ENCODE results near the gene LHPP. TPM values are rescaled to one million over a fixed set of nuclear protein-coding genes. Genes with fewer than 3 reads are reported as not detected.

The LHPP gene
- total and polyA plus RNA-seq, 10 of the 15 experiments (the other 5 are each of a cell fraction or from before 2014, with no cell fraction given), result 0.79 to 9.8 (median 6.7) TPM

DNA sequence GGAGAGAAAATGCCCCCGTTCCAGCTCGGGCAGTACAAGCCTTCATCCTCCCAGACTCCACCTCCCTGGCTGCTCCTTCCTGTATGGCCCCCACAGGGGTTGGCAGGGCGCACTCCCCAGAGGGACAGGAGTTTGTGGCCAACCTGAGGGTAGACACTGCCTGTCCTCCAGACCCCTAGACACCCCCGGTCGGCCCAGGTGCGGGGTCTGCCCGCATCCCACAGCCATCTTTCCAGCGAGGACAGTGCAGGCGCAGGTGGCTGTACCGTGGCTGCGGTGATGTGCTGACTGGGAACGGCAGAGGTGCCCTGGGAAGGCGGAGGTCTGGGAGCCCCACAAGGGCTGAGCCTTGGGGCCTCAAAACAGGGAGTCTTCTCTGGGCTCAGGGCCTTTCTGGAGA is 81.5 kb downstream of the LHPP start:
- intact Hi-C loops (cut with micrococcal nuclease; ENCODE audit: unreplicated experiment) (no loop called here), in situ Hi-C loops (cut with MboI) (no loop called here)
- SMC1A ChIA-PET (ENCODE audit: uncharacterized antibody, unreplicated experiment), result interaction anchor here (0.7 to 1.6 kb wide), 2 partner anchors 103 to 202 kb away, joined by 4 read pairs; no protein-coding TSS in a partner anchor
- CTCF ChIA-PET, result interaction anchor here (1.0 kb wide), 1 partner anchor 8 kb away, joined by 3 read pairs; no protein-coding TSS in a partner anchor
- Histone ChIP-seq H3K9me3 (replicated peaks; ENCODE audit: control insufficient read depth, insufficient read depth, low read length) (no peaks in the 10 kb centered on the region), H4K20me1 (ENCODE audit: control insufficient read depth, insufficient read depth) (no peaks in the 10 kb centered on the region), H3K27ac (ENCODE audit: control insufficient read depth, insufficient read depth) (no peak overlapping the region), H3K4me2 (ENCODE audit: control insufficient read depth, insufficient read depth) (no peak overlapping the region), H3K79me2 (ENCODE audit: control insufficient read depth, insufficient read depth, low read length) (no peaks in the 10 kb centered on the region), H3K36me3 (ENCODE audit: control insufficient read depth in 2 of 2, insufficient read depth in 2 of 2, low read length in 1 of 2) (no peaks in the 10 kb centered on the region), H3K4me3 (no peak overlapping the region), H2AFZ (ENCODE audit: control insufficient read depth, low read depth, low read length) (no peak overlapping the region), H3K27me3 (replicated peaks in 1 of 2; ENCODE audit: control insufficient read depth in 2 of 2, insufficient read depth in 2 of 2, low read length in 1 of 2) (no peaks in the 10 kb centered on the region; a peak in 1 of 4 replicates), H3K4me1 (ENCODE audit: control insufficient read depth, insufficient read depth, low read length) (peaks cover 3% of the 10 kb centered on the region; the same call in 1 of the 2 replicates), H3K9ac (ENCODE audit: control insufficient read depth, insufficient read depth, low read length) (no peak overlapping the region)
- FAIRE-seq (no peak), ATAC-seq (no peak), DNase-seq (ENCODE audit: low read depth, low spot score) (no peak)
- POLR2A ChIA-PET, result no interaction called here
- RAD21 ChIA-PET (ENCODE audit: unreplicated experiment), result interaction anchor here (0.7 kb wide), 1 partner anchor 198 kb away, joined by 3 read pairs; no protein-coding TSS in a partner anchor
- no TSS peak for BruUV-seq (replicated peaks)
- TF ChIP-seq ESRRA (IDR thresholded peaks at IDR 0.05; ENCODE audit: low read length), result no peak
- no peak for TF ChIP-seq PKNOX1 (IDR thresholded peaks at IDR 0.05)
- TF ChIP-seq CHD4 (IDR thresholded peaks at IDR 0.05), result no peak
- TF ChIP-seq ETV6 (conservative IDR thresholded peaks at IDR 0.05 in 1 of 2, IDR thresholded peaks at IDR 0.05 in 1 of 2; ENCODE audit: borderline replicate concordance in 1 of 2, low read depth in 1 of 2), result no peak
- no peak for TF ChIP-seq ZNF217 (IDR thresholded peaks at IDR 0.05)
- TF ChIP-seq ATF7 (IDR thresholded peaks at IDR 0.05; ENCODE audit: low read depth), result no peak
- no peak for TF ChIP-seq TAF1 (IDR thresholded peaks at IDR 0.05; ENCODE audit: borderline replicate concordance, low read depth, low read length)
- TF ChIP-seq BRCA1 (IDR thresholded peaks at IDR 0.05; ENCODE audit: low read depth, low read length), result no peak
- TF ChIP-seq SIN3A (IDR thresholded peaks at IDR 0.05; ENCODE audit: low read depth, low read length), result no peak
- TF ChIP-seq RAD51 (IDR thresholded peaks at IDR 0.05), result no peak
- no peak for TF ChIP-seq WRNIP1 (IDR thresholded peaks at IDR 0.05; ENCODE audit: borderline replicate concordance, low read depth, low read length)
- no peak for TF ChIP-seq E2F4 (IDR thresholded peaks at IDR 0.05; ENCODE audit: low read depth, low read length)
- TF ChIP-seq CEBPB (IDR thresholded peaks at IDR 0.05; ENCODE audit: borderline replicate concordance in 1 of 2, low read depth in 2 of 2, low read length in 2 of 2), result no peak
- no peak for TF ChIP-seq IKZF2 (IDR thresholded peaks at IDR 0.05)
- no peak for TF ChIP-seq CHD2 (IDR thresholded peaks at IDR 0.05; ENCODE audit: borderline replicate concordance, low read depth, low read length)
- TF ChIP-seq TBL1XR1 (IDR thresholded peaks at IDR 0.05; ENCODE audit: low read depth, low read length), result no peak
- TF ChIP-seq, protein P1, sequence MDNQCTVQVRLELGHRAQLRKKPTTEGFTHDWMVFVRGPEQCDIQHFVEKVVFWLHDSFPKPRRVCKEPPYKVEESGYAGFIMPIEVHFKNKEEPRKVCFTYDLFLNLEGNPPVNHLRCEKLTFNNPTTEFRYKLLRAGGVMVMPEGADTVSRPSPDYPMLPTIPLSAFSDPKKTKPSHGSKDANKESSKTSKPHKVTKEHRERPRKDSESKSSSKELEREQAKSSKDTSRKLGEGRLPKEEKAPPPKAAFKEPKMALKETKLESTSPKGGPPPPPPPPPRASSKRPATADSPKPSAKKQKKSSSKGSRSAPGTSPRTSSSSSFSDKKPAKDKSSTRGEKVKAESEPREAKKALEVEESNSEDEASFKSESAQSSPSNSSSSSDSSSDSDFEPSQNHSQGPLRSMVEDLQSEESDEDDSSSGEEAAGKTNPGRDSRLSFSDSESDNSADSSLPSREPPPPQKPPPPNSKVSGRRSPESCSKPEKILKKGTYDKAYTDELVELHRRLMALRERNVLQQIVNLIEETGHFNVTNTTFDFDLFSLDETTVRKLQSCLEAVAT (IDR thresholded peaks at IDR 0.05), result no peak
- TF ChIP-seq, protein P2, sequence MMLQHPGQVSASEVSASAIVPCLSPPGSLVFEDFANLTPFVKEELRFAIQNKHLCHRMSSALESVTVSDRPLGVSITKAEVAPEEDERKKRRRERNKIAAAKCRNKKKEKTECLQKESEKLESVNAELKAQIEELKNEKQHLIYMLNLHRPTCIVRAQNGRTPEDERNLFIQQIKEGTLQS (IDR thresholded peaks at IDR 0.05; ENCODE audit: borderline replicate concordance, extremely low read depth, low read depth, low read length), result no peak
- no peak for TF ChIP-seq POLR2AphosphoS5 (IDR thresholded peaks at IDR 0.05; ENCODE audit: low read length)
- WGBS (ENCODE audit: insufficient coverage, insufficient replicate concordance, low lambda C conversion rate, missing lambda C conversion rate), result 78% methylated on average over 13 of the region's 13 CpGs
